HepG2 (cell line): ENCODE data around the gene ADAMTS8. TPM values are rescaled to one million over a fixed set of nuclear protein-coding genes. Genes with fewer than 3 reads are reported as not detected.

Experiments
- ATAC-seq: fragments of 200-7000 bp; cut with Tn5 transposase; 3 replicates; pipeline ENCODE4 v1.9.1; 2020; ENCODE audit warnings: mild to moderate bottlenecking, moderate library complexity
- BruUV-seq: library from RNA; stranded (reverse); fragments of 400-500 nt; replicated peaks from 2 replicates; lab custom pipeline; 2021; lab: Mats Ljungman, UMichigan
- CTCF ChIA-PET: fragments of 300-600 bp; formaldehyde crosslinking; extraction: SDS; loops from one replicate; lab custom pipeline; 2021; ENCODE audit warnings: low total read pairs, inconsistent platforms, low intra/inter-chr PET ratio; lab: Yijun Ruan, JAX
- POLR2A ChIA-PET: fragments of 350-600 bp; sonication (Branson Sonifier 250); formaldehyde crosslinking; loops from one replicate; lab custom pipeline; 2020; ENCODE audit warnings: antibody characterized with exemption, inconsistent platforms; lab: Yijun Ruan, JAX
- DNase-seq: peaks from one replicate; pipeline ENCODE4 v3.0.0-alpha.2; 2015; ENCODE audit warnings: low spot score
- FAIRE-seq: peaks from 3 replicates; lab custom pipeline; 2011; peaks lifted over from hg19 to GRCh38; lab: Jason Lieb, UNC
- H2AFZ ChIP-seq: one replicate; pipeline ENCODE4 v1.6.1; 2011; ENCODE audit warnings: low read length, inconsistent platforms
- H3K27ac ChIP-seq: fragments of 300-600 bp; 3 replicates; pipeline ENCODE4 v1.8.0; 2011; ENCODE audit warnings: mixed run types, mild to moderate bottlenecking, mixed read lengths, low read length, inconsistent platforms; ENCODE audit not compliant: insufficient read depth; ENCODE audit errors: extremely low read length
- H3K27me3 ChIP-seq, 2 experiments: fragments of 200-600 bp in 1 of 2; 2 replicates in 1 of 2; 3 replicates in 1 of 2; pipeline versions ENCODE4 v1.6.0 to v1.8.0; 2011; ENCODE audit warnings: low read length in 2 of 2, mild to moderate bottlenecking in 2 of 2, moderate library complexity in 2 of 2, inconsistent platforms in 1 of 2; ENCODE audit not compliant: insufficient read depth in 2 of 2, control insufficient read depth in 1 of 2
- H3K36me3 ChIP-seq, 2 experiments: fragments of 200-600 bp in 1 of 2; replicated peaks in 1 of 2; 2 replicates in 1 of 2; 3 replicates in 1 of 2; pipeline versions ENCODE4 v1.5.1 to v1.8.0; 2011; ENCODE audit warnings: low read length in 2 of 2, inconsistent platforms in 1 of 2; ENCODE audit not compliant: insufficient read depth in 2 of 2, control insufficient read depth in 1 of 2
- H3K4me1 ChIP-seq: 2 replicates; pipeline ENCODE4 v1.5.1; 2012; ENCODE audit warnings: low read length, inconsistent platforms; ENCODE audit not compliant: insufficient read depth
- H3K4me2 ChIP-seq: 2 replicates; pipeline ENCODE4 v1.6.0; 2011; ENCODE audit warnings: low read depth, low read length, inconsistent platforms
- H3K4me3 ChIP-seq, 3 experiments: fragments of 200-600 bp in 1 of 3; sonication (generic), shearing (Covaris generic) in 1 of 3; replicated peaks in 1 of 3; 2 replicates each; pipeline ENCODE4 v1.5.1; 2011 to 2016; ENCODE audit warnings: low read length in 3 of 3, inconsistent platforms in 2 of 3, low read depth in 2 of 3, mild to moderate bottlenecking in 2 of 3, control low read depth in 1 of 3, mixed read lengths in 1 of 3; ENCODE audit not compliant: insufficient read depth in 1 of 3
- H3K79me2 ChIP-seq: one replicate; pipeline ENCODE4 v1.6.1; 2011; ENCODE audit warnings: low read length, inconsistent platforms; ENCODE audit not compliant: insufficient read depth
- H3K9ac ChIP-seq: 2 replicates; pipeline ENCODE4 v1.6.0; 2011; ENCODE audit warnings: mild to moderate bottlenecking, low read depth, low read length, inconsistent platforms; ENCODE audit not compliant: insufficient read depth
- H3K9me3 ChIP-seq: 2 replicates; pipeline ENCODE4 v1.5.1; 2012; ENCODE audit warnings: mild to moderate bottlenecking, low read length
- H4K20me1 ChIP-seq: 2 replicates; pipeline ENCODE4 v1.6.0; 2011; ENCODE audit warnings: inconsistent platforms, mild to moderate bottlenecking, low read length, moderate library complexity; ENCODE audit not compliant: insufficient read depth
- DBP ChIP-seq: sonication (generic); formaldehyde crosslinking; IDR thresholded peaks from 2 replicates; pipeline ENCODE4 v1.4.0; 2020; ENCODE audit warnings: missing genetic modification reagents; ENCODE audit errors: not compliant biosample characterization
- EEA1 ChIP-seq: sonication (generic); formaldehyde crosslinking; IDR thresholded peaks from 2 replicates; pipeline ENCODE4 v1.5.1; 2020; ENCODE audit warnings: mild to moderate bottlenecking, missing genetic modification reagents, borderline replicate concordance
- NCOA1 ChIP-seq: sonication (generic); formaldehyde crosslinking; IDR thresholded peaks from 2 replicates; pipeline ENCODE4 v1.9.0; 2021; ENCODE audit warnings: missing genetic modification reagents
- POLR2G ChIP-seq: fragments of 200-400 bp; formaldehyde crosslinking; IDR thresholded peaks from 2 replicates; pipeline ENCODE4 v1.6.1; 2018; ENCODE audit warnings: mild to moderate bottlenecking, low read depth, low read length, moderate library complexity
- PRMT3 ChIP-seq: sonication (generic); formaldehyde crosslinking; IDR thresholded peaks from 2 replicates; pipeline ENCODE4 v1.8.1; 2022; ENCODE audit warnings: low read depth, mild to moderate bottlenecking, moderate library complexity, missing genetic modification reagents, borderline replicate concordance
- RXRA ChIP-seq: sonication (generic); formaldehyde crosslinking; IDR thresholded peaks from 2 replicates; pipeline ENCODE4 v1.5.1; 2020; ENCODE audit warnings: missing genetic modification reagents
- SRSF4 ChIP-seq: fragments of 200-400 bp; formaldehyde crosslinking; IDR thresholded peaks from one replicate; pipeline ENCODE4 v1.6.1; 2018; ENCODE audit warnings: mild to moderate bottlenecking, low read depth, low read length, moderate library complexity; ENCODE audit not compliant: poor library complexity, severe bottlenecking
- TBX3 ChIP-seq: fragments of 450-650 bp; IDR thresholded peaks from 2 replicates; pipeline ENCODE4 v1.6.1; 2017; ENCODE audit warnings: antibody characterized with exemption, mild to moderate bottlenecking, inconsistent platforms, borderline replicate concordance
- TRIM24 ChIP-seq: sonication (generic); formaldehyde crosslinking; IDR thresholded peaks from 2 replicates; pipeline ENCODE4 v1.8.0; 2022; ENCODE audit warnings: mild to moderate bottlenecking, missing genetic modification reagents
- U2AF1 ChIP-seq: fragments of 200-400 bp; formaldehyde crosslinking; optimal IDR thresholded peaks from 2 replicates; pipeline ENCODE3; 2017; ENCODE audit warnings: mild to moderate bottlenecking, low read depth, low read length
- ZNF205 ChIP-seq: IDR thresholded peaks from 2 replicates; pipeline ENCODE4 v1.6.1; 2018; ENCODE audit warnings: missing biosample characterization, missing genetic modification reagents
- ZNF24 ChIP-seq: fragments of 450-650 bp; IDR thresholded peaks from 2 replicates; pipeline ENCODE4 v1.6.1; 2017; ENCODE audit warnings: antibody characterized with exemption, mild to moderate bottlenecking
- ZNF510 ChIP-seq: sonication (generic); formaldehyde crosslinking; IDR thresholded peaks from 2 replicates; pipeline ENCODE4 v1.4.0; 2020; ENCODE audit warnings: low read depth, mild to moderate bottlenecking, missing genetic modification reagents
- WGBS: methylation state at CpG from one replicate; pipeline ENCODE4 v1.1.6; 2017; ENCODE audit warnings: low lambda C conversion rate; 5-methylcytosine and 5-hydroxymethylcytosine counted together
- in situ Hi-C: cut with HindIII; loops from 2 replicates; pipeline ENCODE4 v1.10.0; 2017; ENCODE audit warnings: low pct_unique_long_range_greater_than_20kb; ENCODE audit not compliant: extremely low pct_ligation_motif_present
- intact Hi-C: fragments of 100-400 bp; cut with micrococcal nuclease; formaldehyde crosslinking; loops from one replicate; pipeline ENCODE4 v1.10.0; 2022; ENCODE audit not compliant: unreplicated experiment
- polyA plus RNA-seq, 8 experiments: library from polyadenylated mRNA; depleted of rRNA in 3 of 8; stranded (reverse) in 7 of 8; unstranded in 1 of 8; fragments of >200 nt; fragmentation: Illumina TruSeq in 4 of 8; extraction: Trizol in 4 of 8; gene quantifications; 2 replicates each; pipeline versions ENCODE4 v1.2.1 to v1.2.3, GENCODE V29; 2011 to 2016; ENCODE audit warnings: low read depth in 4 of 8, missing spikeins in 1 of 8, mixed read lengths in 1 of 8; ENCODE audit not compliant: insufficient read depth in 1 of 8
- total RNA-seq, 5 experiments: library from RNA; depleted of rRNA; stranded (reverse); fragments of >200 nt; fragmentation: Illumina TruSeq; extraction: Trizol; gene quantifications; 2 replicates each; pipeline ENCODE4 v1.2.3, GENCODE V29; 2016; ENCODE audit warnings: low read depth in 1 of 5
- TF ChIP-seq, protein P1 (sequence below): sonication (generic); formaldehyde crosslinking; IDR thresholded peaks from 2 replicates; pipeline ENCODE4 v1.4.0; 2020; ENCODE audit warnings: missing genetic modification reagents

ADAMTS8 gene
- total and polyA plus RNA-seq, 2 of the 13 experiments (the other 11 are each of a cell fraction or from before 2014, with no cell fraction given) = not detected

GRCh38 chr11:130411223-130411622 lies 17.2 kb downstream of the ADAMTS8 start:
- Histone ChIP-seq H3K36me3 (no peaks in the 10 kb centered on the region), H3K9ac (no peak overlapping the region), H3K27me3 (peaks cover 12 to 77% of the 10 kb centered on the region in 2 experiments; a peak in 3 of 5 replicates), H2AFZ (no peak overlapping the region), H3K4me2 (no peak overlapping the region), H3K4me3 (no peak overlapping the region), H3K79me2 (no peaks in the 10 kb centered on the region), H3K27ac (no peak overlapping the region), H3K4me1 (no peaks in the 10 kb centered on the region), H4K20me1 (no peaks in the 10 kb centered on the region), H3K9me3 (no peaks in the 10 kb centered on the region)
- FAIRE-seq = no peak
- DNase-seq = no peak
- intact Hi-C loops = no loop called here
- no TSS peak for BruUV-seq
- no peak for ATAC-seq
- CTCF ChIA-PET = no interaction called here
- in situ Hi-C loops = no loop called here
- WGBS = 16% methylated on average over 11 of the region's 11 CpGs
- no peak for TF ChIP-seq RXRA (CRISPR knock-in tag)
- no peak for TF ChIP-seq NCOA1 (CRISPR knock-in tag)
- TF ChIP-seq U2AF1 = no peak
- no peak for TF ChIP-seq ZNF205 (CRISPR knock-in tag)
- TF ChIP-seq TBX3 = no peak
- TF ChIP-seq POLR2G = no peak
- no peak for TF ChIP-seq ZNF510
- TF ChIP-seq DBP (CRISPR knock-in tag) = no peak
- no peak for TF ChIP-seq PRMT3 (CRISPR knock-in tag)
- TF ChIP-seq SRSF4 = no peak
- TF ChIP-seq TRIM24 (CRISPR knock-in tag) = no peak
- TF ChIP-seq ZNF24 = no peak
- TF ChIP-seq EEA1 (CRISPR knock-in tag) = no peak
- TF ChIP-seq, protein P1, sequence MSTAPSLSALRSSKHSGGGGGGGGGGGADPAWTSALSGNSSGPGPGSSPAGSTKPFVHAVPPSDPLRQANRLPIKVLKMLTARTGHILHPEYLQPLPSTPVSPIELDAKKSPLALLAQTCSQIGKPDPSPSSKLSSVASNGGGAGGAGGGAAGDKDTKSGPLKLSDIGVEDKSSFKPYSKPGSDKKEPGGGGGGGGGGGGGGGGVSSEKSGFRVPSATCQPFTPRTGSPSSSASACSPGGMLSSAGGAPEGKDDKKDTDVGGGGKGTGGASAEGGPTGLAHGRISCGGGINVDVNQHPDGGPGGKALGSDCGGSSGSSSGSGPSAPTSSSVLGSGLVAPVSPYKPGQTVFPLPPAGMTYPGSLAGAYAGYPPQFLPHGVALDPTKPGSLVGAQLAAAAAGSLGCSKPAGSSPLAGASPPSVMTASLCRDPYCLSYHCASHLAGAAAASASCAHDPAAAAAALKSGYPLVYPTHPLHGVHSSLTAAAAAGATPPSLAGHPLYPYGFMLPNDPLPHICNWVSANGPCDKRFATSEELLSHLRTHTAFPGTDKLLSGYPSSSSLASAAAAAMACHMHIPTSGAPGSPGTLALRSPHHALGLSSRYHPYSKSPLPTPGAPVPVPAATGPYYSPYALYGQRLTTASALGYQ (CRISPR knock-in tag) = no peak
- POLR2A ChIA-PET = no interaction called here
